PFSK-1 (cell line): ENCODE data around the gene MEI1. TPM values are rescaled to one million over a fixed set of nuclear protein-coding genes. Genes with fewer than 3 reads are reported as not detected.

Experiments
- FOXP2 ChIP-seq: optimal IDR thresholded peaks from 2 replicates; pipeline ENCODE3; 2011; ENCODE audit warnings: borderline replicate concordance, control low read depth, inconsistent platforms; ENCODE audit not compliant: insufficient read depth; ENCODE audit errors: extremely low read length, extremely low read depth
- POLR2AphosphoS5 ChIP-seq: IDR thresholded peaks from 2 replicates; pipeline ENCODE4 v1.6.1; 2012; ENCODE audit warnings: low read depth, mild to moderate bottlenecking, control low read depth, low read length, moderate library complexity
- SIN3A ChIP-seq: IDR thresholded peaks from 2 replicates; pipeline ENCODE4 v1.6.1; 2012; ENCODE audit warnings: mild to moderate bottlenecking, low read length, moderate library complexity, borderline replicate concordance; ENCODE audit not compliant: insufficient read depth
- TAF1 ChIP-seq: IDR thresholded peaks from 2 replicates; pipeline ENCODE4 v1.6.1; 2012; ENCODE audit warnings: low read length, control low read depth, borderline replicate concordance; ENCODE audit not compliant: insufficient read depth
- polyA plus RNA-seq: library from polyadenylated mRNA; unstranded; fragments of >200 nt; gene quantifications from one replicate; pipeline ENCODE4 v1.2.1, GENCODE V29; 2012; ENCODE audit warnings: low read depth, missing spikeins; ENCODE audit not compliant: insufficient read length
- TF ChIP-seq, protein P1 (sequence below), 2 experiments: IDR thresholded peaks; 2 replicates each; pipeline versions ENCODE4 v1.6.1 to v1.8.0; 2011 to 2012; ENCODE audit warnings: low read depth in 2 of 2, low read length in 2 of 2, control low read depth in 1 of 2, inconsistent platforms in 1 of 2, mild to moderate bottlenecking in 1 of 2, moderate library complexity in 1 of 2; ENCODE audit not compliant: insufficient read depth in 1 of 2

Gene MEI1, protein sequence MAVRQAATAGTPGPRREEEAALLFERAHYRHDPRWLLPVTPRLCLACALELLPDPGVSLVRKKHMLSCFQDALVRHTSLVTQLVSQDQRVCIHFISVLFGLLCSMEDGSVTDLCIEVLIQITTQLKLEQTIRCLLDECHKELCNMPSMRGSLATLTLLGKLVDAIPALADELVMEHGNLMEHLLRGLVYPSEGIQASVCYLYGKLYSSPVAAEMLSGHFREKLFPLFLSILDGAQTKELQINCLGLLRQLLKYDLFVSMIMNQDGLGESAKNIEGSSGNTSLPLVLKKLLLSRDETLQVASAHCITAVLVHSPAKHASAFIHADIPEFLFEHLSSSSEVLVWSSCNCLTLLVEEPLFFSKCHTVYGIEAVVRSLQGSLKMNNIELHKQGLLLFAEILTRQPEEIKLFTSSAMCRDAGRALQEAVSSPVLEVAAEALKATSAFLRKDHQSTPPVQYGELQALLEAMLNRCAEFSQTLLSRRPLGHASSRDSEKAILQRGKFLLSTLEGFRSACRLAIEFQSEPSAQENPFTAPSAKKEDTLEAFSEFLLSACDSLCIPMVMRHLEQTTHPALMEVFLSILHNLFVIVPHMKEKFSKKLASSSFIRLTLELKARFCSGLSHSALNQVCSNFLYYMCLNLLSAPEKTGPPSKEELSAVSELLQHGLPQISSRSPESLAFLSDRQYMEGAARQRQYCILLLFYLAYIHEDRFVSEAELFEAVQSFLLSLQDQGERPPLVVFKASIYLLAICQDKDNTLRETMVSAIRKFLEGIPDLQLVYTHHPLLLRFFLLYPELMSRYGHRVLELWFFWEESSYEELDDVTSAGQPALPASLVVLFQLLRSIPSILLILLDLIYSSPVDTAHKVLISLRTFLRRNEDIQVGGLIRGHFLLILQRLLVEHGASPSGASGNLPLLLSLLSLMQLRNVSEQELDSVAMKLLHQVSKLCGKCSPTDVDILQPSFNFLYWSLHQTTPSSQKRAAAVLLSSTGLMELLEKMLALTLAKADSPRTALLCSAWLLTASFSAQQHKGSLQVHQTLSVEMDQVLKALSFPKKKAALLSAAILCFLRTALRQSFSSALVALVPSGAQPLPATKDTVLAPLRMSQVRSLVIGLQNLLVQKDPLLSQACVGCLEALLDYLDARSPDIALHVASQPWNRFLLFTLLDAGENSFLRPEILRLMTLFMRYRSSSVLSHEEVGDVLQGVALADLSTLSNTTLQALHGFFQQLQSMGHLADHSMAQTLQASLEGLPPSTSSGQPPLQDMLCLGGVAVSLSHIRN
- 3.1 TPM for polyA plus RNA-seq

DNA sequence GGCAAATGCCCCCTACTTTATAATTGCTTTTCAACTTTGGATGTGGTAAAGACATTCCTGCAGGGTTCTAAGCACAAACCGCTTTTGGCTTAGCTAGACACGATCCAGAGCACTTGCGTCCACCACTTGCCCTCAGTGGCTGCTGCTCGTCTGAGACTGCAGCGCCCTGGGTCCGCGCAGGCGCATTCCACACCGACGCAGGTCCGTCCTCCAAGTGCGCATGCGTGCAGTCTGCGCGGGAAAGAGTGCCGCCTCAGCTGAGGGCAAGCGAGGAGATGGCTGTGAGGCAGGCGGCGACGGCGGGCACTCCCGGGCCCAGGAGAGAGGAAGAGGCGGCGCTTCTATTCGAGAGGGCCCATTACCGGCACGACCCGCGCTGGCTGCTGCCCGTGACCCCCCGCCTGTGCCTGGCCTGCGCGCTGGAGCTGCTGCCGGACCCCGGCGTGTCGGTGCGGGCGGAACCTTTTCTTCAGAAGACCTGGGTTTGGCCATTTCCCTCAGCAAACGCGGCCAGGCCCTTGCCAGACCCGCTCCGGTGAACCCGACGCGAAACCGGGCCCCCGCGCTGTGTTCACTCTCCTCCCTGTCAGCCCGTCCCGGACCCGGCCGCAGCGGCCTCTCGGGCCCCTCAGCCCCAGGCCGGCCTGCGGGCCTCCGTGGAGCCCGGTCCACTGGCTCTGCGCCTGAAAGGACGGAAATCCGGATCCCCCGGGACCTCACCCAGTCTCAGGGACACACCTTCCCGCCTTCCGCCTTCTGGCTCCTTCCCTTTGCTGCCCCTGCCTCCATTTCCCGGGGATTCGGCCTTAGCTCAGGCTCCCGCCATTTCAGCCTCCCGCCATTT is at the start of gene MEI1:
Gene MEI1 (plus strand): TSS at position 240 of the 844 bp plus-strand sequence. CDS start 36 bp downstream, at position 276.
- TF ChIP-seq, protein P1, sequence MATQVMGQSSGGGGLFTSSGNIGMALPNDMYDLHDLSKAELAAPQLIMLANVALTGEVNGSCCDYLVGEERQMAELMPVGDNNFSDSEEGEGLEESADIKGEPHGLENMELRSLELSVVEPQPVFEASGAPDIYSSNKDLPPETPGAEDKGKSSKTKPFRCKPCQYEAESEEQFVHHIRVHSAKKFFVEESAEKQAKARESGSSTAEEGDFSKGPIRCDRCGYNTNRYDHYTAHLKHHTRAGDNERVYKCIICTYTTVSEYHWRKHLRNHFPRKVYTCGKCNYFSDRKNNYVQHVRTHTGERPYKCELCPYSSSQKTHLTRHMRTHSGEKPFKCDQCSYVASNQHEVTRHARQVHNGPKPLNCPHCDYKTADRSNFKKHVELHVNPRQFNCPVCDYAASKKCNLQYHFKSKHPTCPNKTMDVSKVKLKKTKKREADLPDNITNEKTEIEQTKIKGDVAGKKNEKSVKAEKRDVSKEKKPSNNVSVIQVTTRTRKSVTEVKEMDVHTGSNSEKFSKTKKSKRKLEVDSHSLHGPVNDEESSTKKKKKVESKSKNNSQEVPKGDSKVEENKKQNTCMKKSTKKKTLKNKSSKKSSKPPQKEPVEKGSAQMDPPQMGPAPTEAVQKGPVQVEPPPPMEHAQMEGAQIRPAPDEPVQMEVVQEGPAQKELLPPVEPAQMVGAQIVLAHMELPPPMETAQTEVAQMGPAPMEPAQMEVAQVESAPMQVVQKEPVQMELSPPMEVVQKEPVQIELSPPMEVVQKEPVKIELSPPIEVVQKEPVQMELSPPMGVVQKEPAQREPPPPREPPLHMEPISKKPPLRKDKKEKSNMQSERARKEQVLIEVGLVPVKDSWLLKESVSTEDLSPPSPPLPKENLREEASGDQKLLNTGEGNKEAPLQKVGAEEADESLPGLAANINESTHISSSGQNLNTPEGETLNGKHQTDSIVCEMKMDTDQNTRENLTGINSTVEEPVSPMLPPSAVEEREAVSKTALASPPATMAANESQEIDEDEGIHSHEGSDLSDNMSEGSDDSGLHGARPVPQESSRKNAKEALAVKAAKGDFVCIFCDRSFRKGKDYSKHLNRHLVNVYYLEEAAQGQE (IDR thresholded peaks at IDR 0.05; ENCODE audit: insufficient read depth in 1 of 2, low read depth in 2 of 2, low read length in 2 of 2): no peak
- no peak for TF ChIP-seq POLR2AphosphoS5

DNA sequence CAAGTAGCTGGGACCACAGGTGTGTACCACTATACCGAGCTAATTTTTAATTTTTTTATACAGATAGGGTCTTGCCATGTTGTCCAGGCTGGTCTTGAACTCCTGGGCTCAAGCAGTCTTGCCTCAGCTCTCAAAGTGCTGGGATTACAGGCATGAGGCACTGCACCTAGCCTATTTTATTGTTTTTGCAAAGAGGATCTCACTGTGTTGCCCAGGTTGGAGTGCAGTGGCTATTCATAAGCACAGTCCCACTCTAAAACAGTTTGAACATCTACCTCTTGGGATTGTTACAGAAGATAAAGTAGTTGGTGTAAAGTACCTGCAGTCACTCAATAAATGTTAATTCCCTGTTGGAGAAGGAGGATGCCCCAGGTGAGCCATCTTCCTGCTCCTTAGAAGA is 49.1 kb upstream of the MEI1 start:
- TF ChIP-seq POLR2AphosphoS5 (no peak), SIN3A (no peak), FOXP2 (no peak), TAF1 (no peak)
- TF ChIP-seq, protein P1 (IDR thresholded peaks at IDR 0.05; ENCODE audit: insufficient read depth in 1 of 2, low read depth in 2 of 2, low read length in 2 of 2): no peak

DNA sequence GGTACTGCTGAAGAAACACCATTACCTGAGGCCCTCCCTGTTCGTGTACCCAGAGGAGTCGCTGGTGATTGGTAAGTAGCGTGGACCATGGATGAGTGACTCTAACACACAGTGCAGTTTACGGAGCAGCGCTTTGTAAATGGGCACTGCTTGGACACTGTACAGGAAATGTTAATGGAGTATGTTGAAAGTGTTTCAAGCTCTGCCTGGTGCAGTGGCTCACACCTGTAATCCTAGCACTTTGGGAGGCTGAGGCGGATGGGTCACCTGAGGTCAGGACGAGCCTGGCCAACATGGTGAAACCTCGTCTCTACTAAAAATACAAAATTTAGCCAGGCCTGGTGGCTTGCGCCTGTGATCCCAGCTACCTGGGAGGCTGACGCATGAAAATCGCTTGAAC is 48.5 kb upstream of the MEI1 start:
- TF ChIP-seq, protein P1 (IDR thresholded peaks at IDR 0.05; ENCODE audit: insufficient read depth in 1 of 2, low read depth in 2 of 2, low read length in 2 of 2): no peak
- TF ChIP-seq POLR2AphosphoS5 (no peak), TAF1 (no peak), FOXP2 (no peak)

DNA sequence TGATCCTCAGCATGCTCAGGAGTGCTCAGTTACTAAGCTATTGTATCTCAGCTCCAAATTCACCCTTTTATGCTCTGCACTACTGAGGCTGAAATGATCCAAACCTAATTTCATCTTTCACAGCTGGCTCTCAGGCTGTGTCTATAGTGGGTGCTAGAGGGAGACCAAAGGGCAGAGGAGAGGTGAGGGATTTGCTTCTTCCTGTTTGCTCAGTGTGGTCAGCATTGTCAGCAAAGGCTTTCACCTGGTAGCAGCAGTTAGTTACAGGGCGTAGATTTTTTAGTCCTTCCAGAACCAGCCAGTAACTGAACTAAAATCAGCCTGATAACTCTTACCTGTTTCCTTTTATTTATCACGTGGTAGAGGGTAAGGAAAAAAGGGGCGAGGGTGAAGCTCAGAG is 45.0 kb upstream of the MEI1 start:
- TF ChIP-seq POLR2AphosphoS5 (no peak), TAF1 (no peak)
- TF ChIP-seq, protein P1 (IDR thresholded peaks at IDR 0.05; ENCODE audit: insufficient read depth in 1 of 2, low read depth in 2 of 2, low read length in 2 of 2): no peak
